GM12878 (cell line): ENCODE measurements around the gene BTBD9.

ENCODE experiments used
- HCFC1 ChIP-seq: fragments of 150-350 bp; IDR thresholded peaks from 2 replicates; pipeline ENCODE4 v1.6.1; 2014; ENCODE audit warnings: low read length
- POLR2AphosphoS5 ChIP-seq: IDR thresholded peaks from 2 replicates; pipeline ENCODE4 v1.6.1; 2011; ENCODE audit warnings: mild to moderate bottlenecking, low read length, inconsistent platforms
- TF ChIP-seq, protein P1 (sequence below), 3 experiments: IDR thresholded peaks in 2 of 3; conservative IDR thresholded peaks in 1 of 3; 2 replicates each; pipeline ENCODE4 v1.5.1; 2011; ENCODE audit warnings: low read depth in 3 of 3, low read length in 3 of 3, mild to moderate bottlenecking in 3 of 3, control low read depth in 2 of 3, moderate library complexity in 2 of 3, inconsistent platforms in 1 of 3, mixed read lengths in 1 of 3; ENCODE audit not compliant: control insufficient read depth in 2 of 3, insufficient read depth in 1 of 3; ENCODE audit errors: extremely low read depth in 1 of 3

DNA sequence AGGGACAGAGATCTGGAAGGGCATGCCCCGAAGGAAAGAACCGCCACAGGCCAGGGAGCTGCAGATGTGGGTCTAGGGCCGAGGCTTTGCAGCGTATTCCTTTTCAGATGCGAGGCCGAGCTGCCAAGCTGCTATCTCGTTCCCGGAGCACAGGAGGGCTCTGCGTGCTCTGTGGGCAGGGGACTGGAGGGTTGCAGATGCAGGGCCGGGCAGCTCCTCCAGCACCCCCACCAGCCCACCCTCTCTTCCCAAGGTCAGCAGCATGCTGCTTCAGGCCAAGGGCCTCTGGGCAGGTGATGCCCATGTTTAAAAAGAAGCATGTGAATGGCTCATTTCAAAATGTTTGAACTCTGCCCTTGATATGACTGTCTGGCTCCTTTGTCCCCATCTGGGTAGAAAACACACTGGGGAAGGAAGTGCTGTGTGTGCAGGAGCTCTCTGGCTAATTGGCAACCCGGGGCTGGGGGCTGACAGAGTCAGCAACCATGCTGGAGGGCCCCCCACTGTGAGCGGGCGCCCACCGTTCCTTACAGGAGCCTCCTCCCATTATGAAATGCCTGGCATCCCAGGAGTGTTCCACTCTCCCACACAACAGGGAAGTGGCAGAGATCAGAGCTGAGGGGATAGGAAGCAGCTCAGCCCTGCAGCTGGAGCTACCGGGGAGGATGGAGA, 466.9 kb downstream of the BTBD9 start:
- TF ChIP-seq POLR2AphosphoS5, result no peak
- TF ChIP-seq, protein P1, sequence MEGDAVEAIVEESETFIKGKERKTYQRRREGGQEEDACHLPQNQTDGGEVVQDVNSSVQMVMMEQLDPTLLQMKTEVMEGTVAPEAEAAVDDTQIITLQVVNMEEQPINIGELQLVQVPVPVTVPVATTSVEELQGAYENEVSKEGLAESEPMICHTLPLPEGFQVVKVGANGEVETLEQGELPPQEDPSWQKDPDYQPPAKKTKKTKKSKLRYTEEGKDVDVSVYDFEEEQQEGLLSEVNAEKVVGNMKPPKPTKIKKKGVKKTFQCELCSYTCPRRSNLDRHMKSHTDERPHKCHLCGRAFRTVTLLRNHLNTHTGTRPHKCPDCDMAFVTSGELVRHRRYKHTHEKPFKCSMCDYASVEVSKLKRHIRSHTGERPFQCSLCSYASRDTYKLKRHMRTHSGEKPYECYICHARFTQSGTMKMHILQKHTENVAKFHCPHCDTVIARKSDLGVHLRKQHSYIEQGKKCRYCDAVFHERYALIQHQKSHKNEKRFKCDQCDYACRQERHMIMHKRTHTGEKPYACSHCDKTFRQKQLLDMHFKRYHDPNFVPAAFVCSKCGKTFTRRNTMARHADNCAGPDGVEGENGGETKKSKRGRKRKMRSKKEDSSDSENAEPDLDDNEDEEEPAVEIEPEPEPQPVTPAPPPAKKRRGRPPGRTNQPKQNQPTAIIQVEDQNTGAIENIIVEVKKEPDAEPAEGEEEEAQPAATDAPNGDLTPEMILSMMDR (IDR thresholded peaks at IDR 0.05 in 2 of 3, conservative IDR thresholded peaks at IDR 0.05 in 1 of 3; ENCODE audit: control insufficient read depth in 2 of 3, extremely low read depth in 1 of 3, insufficient read depth in 1 of 3, low read depth in 3 of 3, low read length in 3 of 3), result no peak
- TF ChIP-seq HCFC1, result no peak
